Ishikawa (cell line): ENCODE data around the gene TRMT61A.

Experiments
- EGR1 ChIP-seq: IDR thresholded peaks from 2 replicates; pipeline ENCODE4 v1.6.1; 2012
- EP300 ChIP-seq: IDR thresholded peaks from 2 replicates; pipeline ENCODE4 v1.6.1; 2012; ENCODE audit warnings: borderline replicate concordance
- TCF12 ChIP-seq: IDR thresholded peaks from 2 replicates; pipeline ENCODE4 v1.6.1; 2012; ENCODE audit warnings: low read depth
- YY1 ChIP-seq: IDR thresholded peaks from 2 replicates; pipeline ENCODE4 v1.6.1; 2012; ENCODE audit warnings: low read depth

GRCh38 chr14:103491691-103492090 lies 37.3 kb upstream of the TRMT61A start:
- TF ChIP-seq YY1 = no peak
- no peak for TF ChIP-seq EGR1
- TF ChIP-seq TCF12 = no peak
- TF ChIP-seq EP300 = no peak
